ENCODE data around the gene RAB5B.

DNA sequence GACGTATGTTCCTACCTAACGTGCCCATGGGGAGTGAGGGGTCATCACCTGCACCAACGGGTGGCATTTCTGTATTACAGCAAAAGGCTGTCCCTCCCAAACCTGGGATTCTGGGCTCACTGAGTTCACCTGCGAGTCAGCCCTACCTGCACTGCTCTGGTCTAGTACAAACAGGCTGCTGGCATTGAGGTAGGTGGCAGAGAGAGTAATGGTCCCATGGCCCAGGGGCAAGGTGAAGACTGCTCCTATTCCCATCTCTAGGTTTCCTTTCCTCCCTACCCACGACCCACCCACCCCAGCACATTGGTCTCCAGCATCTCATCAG lies 23.6 kb downstream of the RAB5B start:
- TF ChIP-seq, protein P1, sequence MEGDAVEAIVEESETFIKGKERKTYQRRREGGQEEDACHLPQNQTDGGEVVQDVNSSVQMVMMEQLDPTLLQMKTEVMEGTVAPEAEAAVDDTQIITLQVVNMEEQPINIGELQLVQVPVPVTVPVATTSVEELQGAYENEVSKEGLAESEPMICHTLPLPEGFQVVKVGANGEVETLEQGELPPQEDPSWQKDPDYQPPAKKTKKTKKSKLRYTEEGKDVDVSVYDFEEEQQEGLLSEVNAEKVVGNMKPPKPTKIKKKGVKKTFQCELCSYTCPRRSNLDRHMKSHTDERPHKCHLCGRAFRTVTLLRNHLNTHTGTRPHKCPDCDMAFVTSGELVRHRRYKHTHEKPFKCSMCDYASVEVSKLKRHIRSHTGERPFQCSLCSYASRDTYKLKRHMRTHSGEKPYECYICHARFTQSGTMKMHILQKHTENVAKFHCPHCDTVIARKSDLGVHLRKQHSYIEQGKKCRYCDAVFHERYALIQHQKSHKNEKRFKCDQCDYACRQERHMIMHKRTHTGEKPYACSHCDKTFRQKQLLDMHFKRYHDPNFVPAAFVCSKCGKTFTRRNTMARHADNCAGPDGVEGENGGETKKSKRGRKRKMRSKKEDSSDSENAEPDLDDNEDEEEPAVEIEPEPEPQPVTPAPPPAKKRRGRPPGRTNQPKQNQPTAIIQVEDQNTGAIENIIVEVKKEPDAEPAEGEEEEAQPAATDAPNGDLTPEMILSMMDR (optimal IDR thresholded peaks at IDR 0.05 in 1 of 3, IDR thresholded peaks at IDR 0.05 in 1 of 3, conservative IDR thresholded peaks at IDR 0.05 in 1 of 3; ENCODE audit: extremely low read depth in 1 of 3, insufficient read depth in 2 of 3, low read length in 3 of 3): no peak
- TF ChIP-seq EZH2 (IDR thresholded peaks at IDR 0.05; ENCODE audit: low read length): no peak

All from keratinocyte (primary cell).